Keratinocyte (primary cell): ENCODE measurements around the gene CHCHD10. TPM values are rescaled to one million over a fixed set of nuclear protein-coding genes. Genes with fewer than 3 reads are reported as not detected.

ENCODE experiments used
- DNase-seq: peaks from one replicate; pipeline ENCODE4 v3.0.0-alpha.2; 2011; ENCODE audit warnings: low read depth, missing footprints, low spot score
- FAIRE-seq: peaks from 2 replicates; lab custom pipeline; 2011; peaks lifted over from hg19 to GRCh38; lab: Jason Lieb, UNC
- H2AFZ ChIP-seq: 2 replicates; pipeline ENCODE4 v1.6.0; 2012; ENCODE audit warnings: low read length, control low read depth, inconsistent platforms; ENCODE audit not compliant: control insufficient read depth
- H3K27ac ChIP-seq: 2 replicates; pipeline ENCODE4 v1.5.1; 2011; ENCODE audit warnings: low read length; ENCODE audit not compliant: control insufficient read depth, insufficient read depth
- H3K27me3 ChIP-seq: 3 replicates; pipeline ENCODE4 v1.6.0; 2011; ENCODE audit warnings: low read length; ENCODE audit not compliant: control insufficient read depth, insufficient read depth; ENCODE audit errors: extremely low read depth
- H3K36me3 ChIP-seq, 2 experiments: 2 replicates in 1 of 2; 3 replicates in 1 of 2; pipeline ENCODE4 v1.5.1; 2011; ENCODE audit warnings: low read length in 2 of 2, mild to moderate bottlenecking in 1 of 2; ENCODE audit not compliant: control insufficient read depth in 2 of 2, insufficient read depth in 2 of 2; ENCODE audit errors: extremely low read depth in 1 of 2
- H3K4me1 ChIP-seq: 3 replicates; pipeline ENCODE4 v1.5.1; 2011; ENCODE audit warnings: low read length; ENCODE audit not compliant: control insufficient read depth, insufficient read depth; ENCODE audit errors: extremely low read depth
- H3K4me2 ChIP-seq: 3 replicates; pipeline ENCODE4 v1.6.0; 2011; ENCODE audit warnings: low read depth, low read length; ENCODE audit not compliant: control insufficient read depth, insufficient read depth; ENCODE audit errors: extremely low read depth
- H3K4me3 ChIP-seq, 3 experiments: fragments of 200-600 bp in 1 of 3; sonication (generic) in 1 of 3; 2 replicates in 2 of 3; 3 replicates in 1 of 3; pipeline ENCODE4 v1.5.1; 2011 to 2016; ENCODE audit warnings: low read length in 3 of 3, mild to moderate bottlenecking in 3 of 3, control low read depth in 2 of 3, inconsistent platforms in 1 of 3, low read depth in 1 of 3, mixed read lengths in 1 of 3, mixed run types in 1 of 3, moderate library complexity in 1 of 3; ENCODE audit not compliant: control insufficient read depth in 2 of 3, insufficient read depth in 2 of 3; ENCODE audit errors: extremely low read depth in 1 of 3
- H3K79me2 ChIP-seq: 2 replicates; pipeline ENCODE4 v1.6.0; 2012; ENCODE audit warnings: low read length; ENCODE audit not compliant: control insufficient read depth, insufficient read depth
- H3K9ac ChIP-seq: 3 replicates; pipeline ENCODE4 v1.6.0; 2011; ENCODE audit warnings: low read length; ENCODE audit not compliant: control insufficient read depth, insufficient read depth; ENCODE audit errors: extremely low read depth
- H3K9me1 ChIP-seq: 3 replicates; pipeline ENCODE4 v1.6.0; 2011; ENCODE audit warnings: low read length; ENCODE audit not compliant: control insufficient read depth, insufficient read depth; ENCODE audit errors: extremely low read depth
- H3K9me3 ChIP-seq: 2 replicates; pipeline ENCODE4 v1.5.1; 2012; ENCODE audit warnings: low read depth, low read length; ENCODE audit not compliant: control insufficient read depth
- H4K20me1 ChIP-seq: 3 replicates; pipeline ENCODE4 v1.6.0; 2011; ENCODE audit warnings: low read length; ENCODE audit not compliant: control insufficient read depth, insufficient read depth; ENCODE audit errors: extremely low read depth
- CTCF ChIP-seq, 3 experiments: IDR thresholded peaks in 1 of 3; conservative IDR thresholded peaks in 1 of 3; optimal IDR thresholded peaks in 1 of 3; 2 replicates in 2 of 3; 3 replicates in 1 of 3; pipeline versions ENCODE3 to v1.5.1; 2011; ENCODE audit warnings: low read length in 3 of 3, mild to moderate bottlenecking in 3 of 3, moderate library complexity in 2 of 3, control low read depth in 1 of 3, inconsistent platforms in 1 of 3; ENCODE audit not compliant: insufficient read depth in 2 of 3; ENCODE audit errors: extremely low read depth in 1 of 3
- EZH2 ChIP-seq: IDR thresholded peaks from one replicate; pipeline ENCODE4 v1.6.1; 2012; ENCODE audit warnings: inconsistent platforms, mild to moderate bottlenecking, low read length, moderate library complexity
- dilution Hi-C: fragments of 300-500 bp; cut with MboI; formaldehyde crosslinking; loops from one replicate; pipeline ENCODE4 v1.7.0; 2020; ENCODE audit warnings: low sequenced_read_pairs; ENCODE audit not compliant: extremely low pct_ligation_motif_present
- polyA minus RNA-seq, 3 experiments: library from RNA; depleted of rRNA, polyadenylated mRNA; stranded (reverse); fragments of >200 nt; gene quantifications; 1 replicate in 1 of 3; 2 replicates in 1 of 3; 3 replicates in 1 of 3; pipeline ENCODE4 v1.2.3, GENCODE V29; 2011
- polyA plus RNA-seq, 5 experiments: library from polyadenylated mRNA; depleted of rRNA in 3 of 5; stranded (reverse) in 3 of 5; stranded (forward) in 1 of 5; unstranded in 1 of 5; fragments of >200 nt; gene quantifications; 1 replicate in 1 of 5; 2 replicates in 3 of 5; 3 replicates in 1 of 5; pipeline versions ENCODE4 v1.2.1 to v1.2.3, GENCODE V29; 2011 to 2012; ENCODE audit warnings: missing spikeins in 2 of 5, low read depth in 1 of 5, low replicate concordance in 1 of 5

Gene CHCHD10
- 10.4 to 14.8 TPM (median 10.6 TPM) in 3 replicates for polyA plus RNA-seq
- 4.3 TPM for polyA plus RNA-seq (2011; ENCODE audit: low read depth)
- 31.4 and 45.7 TPM in 2 replicates for polyA plus RNA-seq (2011; cell fraction: cytosol; rRNA removed)
- polyA plus RNA-seq (2011; cell fraction: nucleus; rRNA removed), result 9.9 and 22.3 TPM in 2 replicates
- 39.3 and 66.4 TPM in 2 replicates for polyA plus RNA-seq (2012; ENCODE audit: low replicate concordance)
- polyA minus RNA-seq, result 12.3 to 115 TPM (median 20.7 TPM) in 3 replicates
- polyA minus RNA-seq (2011; cell fraction: cytosol; rRNA and poly(A)+ RNA removed), result 30.9 TPM
- polyA minus RNA-seq (2011; cell fraction: nucleus; rRNA and poly(A)+ RNA removed), result 4.7 and 13.8 TPM in 2 replicates

GRCh38 chr22:23767673-23768548, at the start of gene CHCHD10:
TSS of gene CHCHD10 (minus strand) at chr22:23767972. CDS start at chr22:23767874, 98 bp downstream.
- FAIRE-seq (no peak), DNase-seq (no peak)
- H3K36me3 ChIP-seq, result no peaks in the 10 kb centered on the region
- H2AFZ ChIP-seq, result peak within 1 kb of the TSS; percentile 95
- H4K20me1 ChIP-seq, result no peaks in the 10 kb centered on the region
- H3K9ac ChIP-seq, result peak within 1 kb of the TSS; percentile 72
- H3K79me2 ChIP-seq, result no peaks in the 10 kb centered on the region
- peak; percentile 63 to 87 (median 81) for TF ChIP-seq CTCF (optimal IDR thresholded peaks at IDR 0.05 in 1 of 3, IDR thresholded peaks at IDR 0.05 in 1 of 3, conservative IDR thresholded peaks at IDR 0.05 in 1 of 3; ENCODE audit: extremely low read depth in 1 of 3, insufficient read depth in 2 of 3, low read length in 3 of 3)
- TF ChIP-seq EZH2, result no peak
- no peaks in the 10 kb centered on the region for H3K9me1 ChIP-seq
- no peak within 1 kb of the TSS for H3K27ac ChIP-seq
- dilution Hi-C loops, result no loop called here
- H3K4me1 ChIP-seq, result peaks cover 9% of the 10 kb centered on the region
- no peaks in the 10 kb centered on the region for H3K9me3 ChIP-seq
- H3K4me2 ChIP-seq, result peak within 1 kb of the TSS; percentile 94
- peaks cover 12% of the 10 kb centered on the region for H3K27me3 ChIP-seq
- H3K4me3 ChIP-seq, result peak within 1 kb of the TSS; percentile 62 to 75 (median 69)

DNA sequence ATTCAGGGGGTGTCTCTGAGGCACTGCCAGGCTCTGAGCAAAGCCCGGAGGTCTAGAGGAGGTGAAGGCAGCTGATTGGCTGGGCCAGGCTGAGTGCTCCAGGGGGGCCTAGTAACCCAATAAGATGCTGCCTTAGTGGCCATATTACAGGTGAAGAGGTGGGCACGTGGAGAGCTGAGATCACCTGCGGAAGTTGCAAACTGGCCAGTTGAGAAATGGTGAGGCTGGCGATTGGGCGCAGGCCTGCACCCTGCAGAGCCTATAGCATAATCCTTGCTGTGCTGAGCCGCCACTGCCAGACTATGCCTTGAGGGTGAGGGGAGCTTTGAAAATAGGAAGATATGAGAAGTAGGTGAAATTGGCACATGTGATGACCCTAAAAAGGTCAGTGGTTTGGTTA, 49.4 kb upstream of the CHCHD10 start:
- H3K27me3 ChIP-seq, result no peaks in the 10 kb centered on the region
- no peak overlapping the region for H3K4me2 ChIP-seq
- no peak for FAIRE-seq
- no peaks in the 10 kb centered on the region for H3K79me2 ChIP-seq
- H3K9me1 ChIP-seq, result no peaks in the 10 kb centered on the region
- dilution Hi-C loops, result no loop called here
- H2AFZ ChIP-seq, result no peak overlapping the region
- H3K9me3 ChIP-seq, result no peaks in the 10 kb centered on the region
- H3K4me3 ChIP-seq, result no peak overlapping the region
- peaks cover 4% of the 10 kb centered on the region for H3K4me1 ChIP-seq
- no peak for TF ChIP-seq EZH2
- TF ChIP-seq CTCF (optimal IDR thresholded peaks at IDR 0.05 in 1 of 3, IDR thresholded peaks at IDR 0.05 in 1 of 3, conservative IDR thresholded peaks at IDR 0.05 in 1 of 3; ENCODE audit: extremely low read depth in 1 of 3, insufficient read depth in 2 of 3, low read length in 3 of 3), result no peak
- no peak overlapping the region for H3K9ac ChIP-seq
- peaks cover 11 to 12% of the 10 kb centered on the region in 2 experiments for H3K36me3 ChIP-seq
- H3K27ac ChIP-seq, result no peak overlapping the region
- no peak for DNase-seq
- no peaks in the 10 kb centered on the region for H4K20me1 ChIP-seq
